Erythroblast (primary cell): ENCODE results near the gene TRMT6.

Experiments used
- GATA1 ChIP-seq: IDR thresholded peaks from 2 replicates; pipeline ENCODE4 v1.6.1; 2011; ENCODE audit warnings: low read depth, mild to moderate bottlenecking, control low read depth, low read length, moderate library complexity
- POLR2A ChIP-seq: IDR thresholded peaks from 2 replicates; pipeline ENCODE4 v1.6.1; 2011; ENCODE audit warnings: mild to moderate bottlenecking, low read length

- TF ChIP-seq POLR2A = no peak
- no peak for TF ChIP-seq GATA1
Measured at GRCh38 chr20:5910186-5910585, 40.1 kb downstream of the TRMT6 start.
